Spleen (tissue), 11 donors: ENCODE data around the gene CASP10. TPM values are rescaled to one million over a fixed set of nuclear protein-coding genes. Genes with fewer than 3 reads are reported as not detected.

ENCODE experiments used
- DNase-seq: peaks from one replicate; pipeline ENCODE4 v3.0.0-alpha.2; 2020
- H3K27ac ChIP-seq, 8 donors: fragments of 200-600 bp; sonication (generic) in 7 of 8; 1 replicate in 4 of 8; 2 replicates in 4 of 8; pipeline versions ENCODE4 v1.5.0 to v1.8.0; 2016 to 2021; ENCODE audit warnings: inconsistent platforms in 4 of 8, mild to moderate bottlenecking in 4 of 8, moderate library complexity in 1 of 8
- H3K27me3 ChIP-seq, 7 donors: fragments of 200-600 bp; sonication (generic) in 6 of 7; replicated peaks in 1 of 7; 1 replicate in 4 of 7; 2 replicates in 3 of 7; pipeline versions ENCODE4 v1.5.0 to v1.8.0; 2016 to 2021; ENCODE audit warnings: inconsistent platforms in 3 of 7, mild to moderate bottlenecking in 1 of 7
- H3K36me3 ChIP-seq, 6 donors: fragments of 200-600 bp; sonication (generic) in 5 of 6; 1 replicate in 4 of 6; 2 replicates in 2 of 6; pipeline versions ENCODE4 v1.5.0 to v1.8.0; 2016 to 2021; ENCODE audit warnings: inconsistent platforms in 2 of 6
- H3K4me1 ChIP-seq, 6 donors: fragments of 200-600 bp; sonication (generic) in 5 of 6; 1 replicate in 3 of 6; 2 replicates in 3 of 6; pipeline versions ENCODE4 v1.5.0 to v1.8.0; 2016 to 2021; ENCODE audit warnings: inconsistent platforms in 3 of 6
- H3K4me3 ChIP-seq, 8 donors: fragments of 200-600 bp; sonication (generic) in 7 of 8; 1 replicate in 4 of 8; 2 replicates in 4 of 8; pipeline versions ENCODE4 v1.5.0 to v1.8.0; 2016 to 2021; ENCODE audit warnings: inconsistent platforms in 4 of 8, mild to moderate bottlenecking in 4 of 8, moderate library complexity in 2 of 8
- H3K9me3 ChIP-seq, 8 donors: fragments of 200-600 bp; sonication (generic) in 7 of 8; 1 replicate in 4 of 8; 2 replicates in 4 of 8; pipeline versions ENCODE4 v1.5.0 to v1.8.0; 2016 to 2021; ENCODE audit warnings: inconsistent platforms in 4 of 8
- CTCF ChIP-seq, 11 experiments: fragments of 200-600 bp in 7 of 11; fragments of 450-650 bp in 4 of 11; sonication (generic) in 4 of 11; IDR thresholded peaks in 8 of 11; conservative IDR thresholded peaks in 3 of 11; 1 replicate in 7 of 11; 2 replicates in 4 of 11; pipeline versions ENCODE4 v1.4.0 to v1.8.0; 2016 to 2021; ENCODE audit warnings: antibody characterized with exemption in 11 of 11, inconsistent platforms in 4 of 11, mild to moderate bottlenecking in 1 of 11
- POLR2A ChIP-seq, 3 donors: fragments of 450-650 bp; IDR thresholded peaks; one replicate each; pipeline ENCODE4 v1.5.1; 2017; ENCODE audit warnings: antibody characterized with exemption in 3 of 3, mild to moderate bottlenecking in 1 of 3
- POLR2AphosphoS5 ChIP-seq, 3 donors: sonication (generic); formaldehyde crosslinking; IDR thresholded peaks; one replicate each; pipeline ENCODE4 v1.5.1; 2017; ENCODE audit warnings: antibody characterized with exemption in 3 of 3
- WGBS, 5 donors: extraction: QIAGEN DNeasy Blood & Tissue Kit in 3 of 5; methylation state at CpG; one replicate each; pipeline versions ENCODE4 v1.1.5 to v1.1.7; 2013 to 2018; 5-methylcytosine and 5-hydroxymethylcytosine counted together
- intact Hi-C: fragments of 100-400 bp; cut with DNase I; formaldehyde crosslinking; loops from one replicate; pipeline ENCODE4 v1.15.0; 2023; ENCODE audit warnings: low total_unique reads
- polyA plus RNA-seq, 3 donors: library from polyadenylated mRNA; stranded (reverse); fragments of 200-250 nt; gene quantifications; one replicate each; pipeline ENCODE4 v1.2.1, GENCODE V29; 2013
- total RNA-seq, 7 donors: library from RNA; depleted of rRNA in 3 of 7; stranded (reverse); fragments of >200 nt in 3 of 7; fragmentation: NEBNext Ultra II Directional in 4 of 7; extraction: Animal tissue kit (Norgen Biotek cat#: 25700) in 4 of 7; gene quantifications; one replicate each; pipeline versions ENCODE4 v1.1.0 to v1.2.1, GENCODE V29; 2016 to 2021
- donor health status: healthy with polysubstance abuse.
- donor health status: DM: no; HTN: no; CAD: no; lungs with moderate emphysema.
- donor health status: DM: no; HTN: no; CAD: no.
- donor health status: Bipolar disorder and iron deficiency.
- donor health status: healthy.
- donor health status: DM: no; HTN: no; CAD: no.
- donor health status: DM: yes; HTN: yes; CAD: no.

CASP10 gene
- total and polyA plus RNA-seq, 10 donors = 5.6 to 75.6 (median 54.6) TPM

DNA sequence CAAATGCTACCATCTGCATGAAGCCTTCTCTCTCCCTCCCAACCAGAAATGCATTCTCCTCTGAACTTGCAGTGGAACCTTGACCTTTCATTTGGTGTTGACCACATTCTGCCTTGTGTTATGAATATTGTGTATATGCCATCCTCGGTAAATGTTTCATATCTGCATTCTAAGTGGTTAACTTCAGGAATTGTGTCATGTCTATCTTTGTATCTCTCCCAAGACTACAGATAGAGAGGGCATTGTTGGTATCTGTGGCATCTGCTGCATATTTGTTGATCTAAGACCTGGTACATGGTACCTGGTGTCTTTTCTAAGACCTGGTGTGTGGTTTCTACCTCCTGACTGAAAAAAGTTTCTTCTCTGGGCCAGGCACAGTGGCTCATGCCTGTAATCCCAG is 34.0 kb downstream of the CASP10 start:
- H3K4me3 ChIP-seq = no peak overlapping the region
- DNase-seq = no peak
- H3K4me1 ChIP-seq = peaks cover 0 to 43% (median 23%) of the 10 kb centered on the region in 6 donors
- H3K27me3 ChIP-seq = no peaks in the 10 kb centered on the region
- intact Hi-C loops = no loop called here
- peak overlapping the region in 1 of 8 donors; percentile 2 for H3K27ac ChIP-seq
- 58 to 90% (median 74%) methylated on average over 1 of the region's 1 CpG for WGBS, 5 donors
- TF ChIP-seq CTCF (IDR thresholded peaks at IDR 0.05 in 8 of 11, conservative IDR thresholded peaks at IDR 0.05 in 3 of 11) = no peak
- TF ChIP-seq POLR2AphosphoS5 (IDR thresholded peaks at IDR 0.05) = no peak
- TF ChIP-seq POLR2A (IDR thresholded peaks at IDR 0.05) = no peak
- no peaks in the 10 kb centered on the region for H3K9me3 ChIP-seq
- H3K36me3 ChIP-seq = peaks cover 0 to 56% (median 30%) of the 10 kb centered on the region in 6 donors

DNA sequence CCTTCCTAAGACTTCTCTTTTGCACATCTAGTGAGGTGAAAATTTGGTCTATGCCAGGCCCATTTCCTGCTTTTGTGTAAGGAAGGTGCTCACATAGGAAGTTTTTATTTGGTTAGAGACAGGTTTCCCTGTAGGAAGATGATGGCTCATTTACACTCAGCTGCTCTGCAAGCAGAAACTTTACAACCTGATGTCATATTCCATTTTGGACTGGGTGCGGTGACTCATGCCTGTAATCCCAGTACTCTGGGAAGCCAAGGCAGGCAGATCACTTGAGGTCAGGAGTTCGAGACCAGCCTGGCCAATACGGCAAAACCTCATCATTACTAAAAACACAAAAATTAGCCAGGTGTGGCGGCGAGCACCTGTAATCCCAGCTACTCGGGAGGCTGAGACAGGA is 35.8 kb downstream of the CASP10 start:
- peaks cover 0 to 57% (median 30%) of the 10 kb centered on the region in 6 donors for H3K36me3 ChIP-seq
- H3K27ac ChIP-seq = peak overlapping the region in 3 of 8 donors; percentile 5 to 72 (median 70)
- no peak overlapping the region for H3K4me3 ChIP-seq
- no peaks in the 10 kb centered on the region for H3K9me3 ChIP-seq
- TF ChIP-seq POLR2AphosphoS5 (IDR thresholded peaks at IDR 0.05) = no peak
- TF ChIP-seq POLR2A (IDR thresholded peaks at IDR 0.05) = no peak
- no peak for TF ChIP-seq CTCF (IDR thresholded peaks at IDR 0.05 in 8 of 11, conservative IDR thresholded peaks at IDR 0.05 in 3 of 11)
- no peak for DNase-seq
- 92 to 97% (median 95%) methylated on average over 6 of the region's 6 CpGs for WGBS, 5 donors
- peaks cover 0 to 46% (median 27%) of the 10 kb centered on the region in 6 donors for H3K4me1 ChIP-seq
- H3K27me3 ChIP-seq = no peaks in the 10 kb centered on the region
- intact Hi-C loops = no loop called here

DNA sequence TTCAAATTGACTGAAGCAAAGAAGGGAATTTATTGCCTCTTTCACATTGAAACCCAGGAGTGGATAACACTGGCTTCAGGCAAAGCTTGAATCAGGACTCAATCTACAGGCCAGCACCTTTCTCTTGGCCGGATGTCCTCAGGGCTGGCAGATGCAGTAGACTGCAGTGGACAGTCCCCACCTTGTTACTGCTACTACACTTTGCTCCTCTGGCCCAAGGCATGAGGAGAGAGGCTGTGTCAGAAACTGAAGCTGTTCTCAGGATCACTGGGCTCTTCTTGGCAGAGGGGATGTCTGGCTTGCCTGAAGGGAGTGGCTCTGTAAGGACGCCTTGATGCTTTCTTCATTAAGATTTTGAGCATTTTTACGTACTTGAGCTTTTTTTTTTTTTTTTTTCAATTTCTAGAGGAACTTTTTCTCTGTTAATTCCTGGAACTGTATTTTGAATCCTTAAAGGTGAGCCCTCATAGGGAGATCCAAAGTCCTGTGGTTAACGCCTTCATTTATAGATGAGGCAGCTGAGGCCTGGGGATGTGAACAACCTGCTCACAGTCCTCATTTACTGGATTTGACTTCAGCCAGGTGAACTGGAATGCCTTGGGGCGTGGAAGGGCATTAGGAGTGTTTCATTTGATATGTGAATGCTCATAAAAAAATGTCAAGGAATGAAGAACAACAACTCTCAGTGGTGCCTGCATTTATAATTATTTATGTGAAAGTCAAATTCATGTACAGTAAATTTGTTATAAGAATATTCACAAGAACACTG is 36.6 kb downstream of the CASP10 start:
- peaks cover 0 to 41% (median 27%) of the 10 kb centered on the region in 6 donors for H3K4me1 ChIP-seq
- peaks cover 0 to 57% (median 30%) of the 10 kb centered on the region in 6 donors for H3K36me3 ChIP-seq
- H3K27me3 ChIP-seq = no peaks in the 10 kb centered on the region
- WGBS, 5 donors = 83 to 90% (median 89%) methylated on average over 5 of the region's 5 CpGs
- H3K9me3 ChIP-seq = no peaks in the 10 kb centered on the region
- intact Hi-C loops = no loop called here
- DNase-seq = no peak
- TF ChIP-seq CTCF (IDR thresholded peaks at IDR 0.05 in 8 of 11, conservative IDR thresholded peaks at IDR 0.05 in 3 of 11) = no peak
- TF ChIP-seq POLR2AphosphoS5 (IDR thresholded peaks at IDR 0.05) = no peak
- no peak for TF ChIP-seq POLR2A (IDR thresholded peaks at IDR 0.05)
- H3K27ac ChIP-seq = peak overlapping the region in 7 of 8 donors; percentile 5 to 72 (median 53)
- H3K4me3 ChIP-seq = no peak overlapping the region

GRCh38 chr2:201220102-201220570 is 37.2 kb downstream of the CASP10 start:
- intact Hi-C loops = no loop called here
- TF ChIP-seq POLR2A (IDR thresholded peaks at IDR 0.05) (no peak), CTCF (IDR thresholded peaks at IDR 0.05 in 8 of 11, conservative IDR thresholded peaks at IDR 0.05 in 3 of 11) (no peak), POLR2AphosphoS5 (IDR thresholded peaks at IDR 0.05) (no peak)
- 21 to 32% (median 26%) methylated on average over 4 of the region's 4 CpGs for WGBS, 5 donors
- H3K27ac ChIP-seq = peak overlapping the region in 7 of 8 donors; percentile 5 to 72 (median 53)
- H3K36me3 ChIP-seq = peaks cover 0 to 56% (median 30%) of the 10 kb centered on the region in 6 donors
- DNase-seq = no peak
- no peaks in the 10 kb centered on the region for H3K9me3 ChIP-seq
- peaks cover 0 to 41% (median 27%) of the 10 kb centered on the region in 6 donors for H3K4me1 ChIP-seq
- no peaks in the 10 kb centered on the region for H3K27me3 ChIP-seq
- no peak overlapping the region for H3K4me3 ChIP-seq
